Memory B cell (primary cell): Measurements from ENCODE around the gene MRPL28.
A peak's percentile ranks its signal among the peaks of the same experiment; 100 is the strongest.

Experiments used
- ATAC-seq: fragments of 150-1000 bp; cut with Tn5 transposase; 2 replicates; pipeline ENCODE4 v1.10.0; 2021; ENCODE audit warnings: low read depth, mild to moderate bottlenecking, moderate library complexity
- DNase-seq, 2 donors: peaks; one replicate each; pipeline ENCODE4 v3.0.0; 2022; ENCODE audit warnings: low spot score in 2 of 2
- H3K27ac Mint-ChIP-seq: one replicate; pipeline ENCODE4 v1.8.0; 2022; ENCODE audit warnings: mild to moderate bottlenecking, moderate library complexity, mixed read lengths
- H3K27me3 Mint-ChIP-seq: one replicate; pipeline ENCODE4 v1.8.0; 2022; ENCODE audit warnings: mixed read lengths
- H3K36me3 Mint-ChIP-seq: one replicate; pipeline ENCODE4 v1.8.0; 2022; ENCODE audit warnings: mild to moderate bottlenecking, mixed read lengths
- H3K4me1 Mint-ChIP-seq: one replicate; pipeline ENCODE4 v1.8.0; 2022; ENCODE audit warnings: mixed read lengths
- H3K4me3 Mint-ChIP-seq: one replicate; pipeline ENCODE4 v1.8.0; 2022; ENCODE audit warnings: mild to moderate bottlenecking, moderate library complexity, mixed read lengths
- H3K9me3 Mint-ChIP-seq: one replicate; pipeline ENCODE4 v1.8.0; 2022; ENCODE audit warnings: mixed read lengths

The MRPL28 gene

DNA sequence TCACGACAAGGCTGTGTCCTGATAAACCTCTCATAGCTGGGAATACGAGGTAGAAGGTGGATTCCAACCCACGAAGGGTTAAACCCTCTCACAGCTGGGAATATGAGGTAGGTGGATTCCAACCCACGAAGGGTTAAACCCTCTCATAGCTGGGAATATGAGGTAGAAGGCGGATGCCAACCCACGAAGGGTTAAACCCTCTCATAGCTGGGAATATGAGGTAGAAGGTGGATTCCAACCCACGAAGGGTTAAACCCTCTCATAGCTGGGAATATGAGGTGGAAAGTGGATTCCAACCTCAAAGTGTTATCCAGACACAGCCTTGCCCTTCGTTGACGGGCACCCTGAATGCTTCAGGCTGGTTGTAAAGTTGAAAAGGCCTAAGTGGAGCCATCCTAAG, 48.8 kb downstream of the MRPL28 start:
- ATAC-seq (no peak), DNase-seq (no peak)
- H3K36me3 Mint-ChIP-seq: peaks cover 1% of the 10 kb centered on the region
- no peaks in the 10 kb centered on the region for H3K27me3 Mint-ChIP-seq
- H3K4me1 Mint-ChIP-seq: peaks cover 30% of the 10 kb centered on the region
- no peaks in the 10 kb centered on the region for H3K9me3 Mint-ChIP-seq
- peak overlapping the region; percentile 53 for H3K27ac Mint-ChIP-seq
- no peak overlapping the region for H3K4me3 Mint-ChIP-seq

DNA sequence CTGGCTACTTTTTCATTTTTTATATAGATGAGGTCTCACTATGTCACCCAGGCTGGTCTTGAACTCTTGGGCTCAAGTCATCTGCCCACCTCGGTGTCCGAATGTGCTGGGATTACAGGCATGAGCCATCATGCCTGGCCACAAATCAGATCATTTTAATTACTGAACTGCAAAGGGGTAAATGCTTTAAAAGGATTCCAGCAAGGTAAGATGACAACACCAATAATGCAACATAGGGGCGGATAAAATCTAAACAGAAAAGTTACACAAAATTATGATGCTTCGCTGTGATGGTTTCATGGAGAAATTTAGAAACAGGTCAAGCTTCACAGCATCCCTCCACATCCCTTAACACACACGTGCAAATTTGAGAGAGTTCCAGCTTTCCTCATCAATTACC, 50.1 kb downstream of the MRPL28 start:
- DNase-seq (no peak), ATAC-seq (no peak)
- no peaks in the 10 kb centered on the region for H3K9me3 Mint-ChIP-seq
- no peak overlapping the region for H3K27ac Mint-ChIP-seq
- no peak overlapping the region for H3K4me3 Mint-ChIP-seq
- peaks cover 1% of the 10 kb centered on the region for H3K36me3 Mint-ChIP-seq
- H3K4me1 Mint-ChIP-seq: peaks cover 24% of the 10 kb centered on the region
- H3K27me3 Mint-ChIP-seq: no peaks in the 10 kb centered on the region

DNA sequence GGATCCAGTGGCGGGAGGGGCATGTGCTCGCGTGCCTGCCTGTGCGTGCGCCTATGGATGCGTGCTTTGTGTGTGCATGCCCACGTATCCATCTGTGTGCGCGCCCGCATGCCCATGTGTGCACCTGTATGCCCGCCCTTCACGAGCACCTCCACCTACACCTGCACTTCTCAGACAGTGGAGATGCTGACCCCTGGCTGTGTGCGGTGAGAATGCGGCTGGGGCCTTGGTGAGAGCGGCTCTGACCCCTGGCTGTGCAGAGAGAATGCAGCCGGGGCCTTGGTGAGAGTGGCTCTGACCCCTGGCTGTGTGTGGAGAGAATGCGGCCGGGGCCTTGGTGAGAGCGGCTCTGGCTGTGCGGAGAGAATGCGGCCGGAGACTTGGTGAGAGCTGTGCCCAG, 51.7 kb downstream of the MRPL28 start:
- peaks cover 1% of the 10 kb centered on the region for H3K36me3 Mint-ChIP-seq
- H3K4me3 Mint-ChIP-seq: no peak overlapping the region
- H3K27ac Mint-ChIP-seq: no peak overlapping the region
- ATAC-seq (no peak), DNase-seq (no peak)
- H3K4me1 Mint-ChIP-seq: peaks cover 13% of the 10 kb centered on the region
- no peaks in the 10 kb centered on the region for H3K27me3 Mint-ChIP-seq
- no peaks in the 10 kb centered on the region for H3K9me3 Mint-ChIP-seq

GRCh38 chr16:317583-317982, 52.8 kb downstream of the MRPL28 start:
- DNase-seq (no peak), ATAC-seq (no peak)
- no peaks in the 10 kb centered on the region for H3K27me3 Mint-ChIP-seq
- peaks cover 1% of the 10 kb centered on the region for H3K36me3 Mint-ChIP-seq
- H3K4me1 Mint-ChIP-seq: peaks cover 10% of the 10 kb centered on the region
- H3K9me3 Mint-ChIP-seq: no peaks in the 10 kb centered on the region
- H3K4me3 Mint-ChIP-seq: no peak overlapping the region
- H3K27ac Mint-ChIP-seq: no peak overlapping the region
